Measurements from ENCODE around the gene C15orf62.

Gene C15orf62

DNA sequence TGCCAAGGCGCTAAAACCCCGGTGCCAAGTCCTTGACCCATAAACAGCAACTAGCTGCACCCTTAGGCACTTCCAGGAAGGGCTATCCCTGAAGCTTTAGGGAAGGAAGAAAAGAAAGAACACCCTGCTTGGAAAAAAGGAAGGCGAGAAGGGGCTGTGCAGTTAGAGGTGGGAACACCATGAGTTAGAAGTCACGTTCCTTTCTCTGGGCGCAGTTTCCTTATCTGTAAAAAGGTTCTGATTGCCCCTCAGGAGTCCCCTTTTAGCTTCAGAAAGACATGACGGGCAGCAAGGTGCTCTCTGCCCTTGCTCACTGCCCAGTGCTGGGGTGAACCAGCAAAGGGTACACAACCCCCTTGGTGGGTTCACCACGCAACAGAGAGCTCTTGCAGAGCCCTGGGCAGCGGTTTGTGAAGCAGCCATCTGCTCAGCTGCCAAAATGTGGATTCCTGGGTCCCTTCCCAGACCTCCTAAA lies 5.1 kb upstream of the C15orf62 start:
- peak; percentile 20 for DNase-seq (ENCODE audit: low read depth)
- peak overlapping the region; percentile 60 for H3K4me3 ChIP-seq (ENCODE audit: low read depth, low read length)
- TF ChIP-seq, protein P1, sequence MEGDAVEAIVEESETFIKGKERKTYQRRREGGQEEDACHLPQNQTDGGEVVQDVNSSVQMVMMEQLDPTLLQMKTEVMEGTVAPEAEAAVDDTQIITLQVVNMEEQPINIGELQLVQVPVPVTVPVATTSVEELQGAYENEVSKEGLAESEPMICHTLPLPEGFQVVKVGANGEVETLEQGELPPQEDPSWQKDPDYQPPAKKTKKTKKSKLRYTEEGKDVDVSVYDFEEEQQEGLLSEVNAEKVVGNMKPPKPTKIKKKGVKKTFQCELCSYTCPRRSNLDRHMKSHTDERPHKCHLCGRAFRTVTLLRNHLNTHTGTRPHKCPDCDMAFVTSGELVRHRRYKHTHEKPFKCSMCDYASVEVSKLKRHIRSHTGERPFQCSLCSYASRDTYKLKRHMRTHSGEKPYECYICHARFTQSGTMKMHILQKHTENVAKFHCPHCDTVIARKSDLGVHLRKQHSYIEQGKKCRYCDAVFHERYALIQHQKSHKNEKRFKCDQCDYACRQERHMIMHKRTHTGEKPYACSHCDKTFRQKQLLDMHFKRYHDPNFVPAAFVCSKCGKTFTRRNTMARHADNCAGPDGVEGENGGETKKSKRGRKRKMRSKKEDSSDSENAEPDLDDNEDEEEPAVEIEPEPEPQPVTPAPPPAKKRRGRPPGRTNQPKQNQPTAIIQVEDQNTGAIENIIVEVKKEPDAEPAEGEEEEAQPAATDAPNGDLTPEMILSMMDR (conservative IDR thresholded peaks at IDR 0.05; ENCODE audit: low read depth, low read length), result no peak

DNA sequence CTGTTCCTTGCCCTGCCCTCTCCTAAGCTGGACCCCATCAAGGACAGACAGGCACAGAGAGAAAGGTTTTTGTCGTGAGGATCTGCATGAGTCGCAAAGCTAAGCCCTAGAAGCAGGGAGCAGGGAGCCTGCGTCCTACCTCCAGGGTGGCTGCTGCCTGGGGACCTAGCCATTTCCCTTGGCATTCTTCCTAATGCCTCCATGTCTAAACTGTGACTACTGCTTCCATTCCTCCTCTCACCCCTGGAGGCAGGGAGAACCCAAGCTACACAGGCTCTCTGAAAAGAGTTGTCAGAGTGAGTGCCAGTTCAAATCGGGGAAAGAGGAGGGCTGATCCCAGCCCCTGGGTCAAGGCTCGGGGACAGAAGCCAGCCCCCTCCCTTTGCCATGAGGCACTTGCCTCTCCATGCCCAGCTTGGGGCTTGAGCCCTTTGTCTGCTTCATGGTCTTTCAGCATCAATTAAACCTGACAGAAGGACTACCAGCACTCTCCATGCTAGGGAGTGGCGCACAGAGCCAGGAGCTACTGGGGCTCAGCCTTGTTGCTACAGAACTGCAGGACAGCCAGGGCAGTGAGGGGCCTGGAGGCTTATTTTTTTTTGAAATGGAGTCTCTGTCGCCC lies 3.5 kb upstream of the C15orf62 start:
- TF ChIP-seq, protein P1 (conservative IDR thresholded peaks at IDR 0.05; ENCODE audit: low read depth, low read length), result no peak
- H3K4me3 ChIP-seq (ENCODE audit: low read depth, low read length), result no peak overlapping the region
- DNase-seq (ENCODE audit: low read depth), result no peak

DNA sequence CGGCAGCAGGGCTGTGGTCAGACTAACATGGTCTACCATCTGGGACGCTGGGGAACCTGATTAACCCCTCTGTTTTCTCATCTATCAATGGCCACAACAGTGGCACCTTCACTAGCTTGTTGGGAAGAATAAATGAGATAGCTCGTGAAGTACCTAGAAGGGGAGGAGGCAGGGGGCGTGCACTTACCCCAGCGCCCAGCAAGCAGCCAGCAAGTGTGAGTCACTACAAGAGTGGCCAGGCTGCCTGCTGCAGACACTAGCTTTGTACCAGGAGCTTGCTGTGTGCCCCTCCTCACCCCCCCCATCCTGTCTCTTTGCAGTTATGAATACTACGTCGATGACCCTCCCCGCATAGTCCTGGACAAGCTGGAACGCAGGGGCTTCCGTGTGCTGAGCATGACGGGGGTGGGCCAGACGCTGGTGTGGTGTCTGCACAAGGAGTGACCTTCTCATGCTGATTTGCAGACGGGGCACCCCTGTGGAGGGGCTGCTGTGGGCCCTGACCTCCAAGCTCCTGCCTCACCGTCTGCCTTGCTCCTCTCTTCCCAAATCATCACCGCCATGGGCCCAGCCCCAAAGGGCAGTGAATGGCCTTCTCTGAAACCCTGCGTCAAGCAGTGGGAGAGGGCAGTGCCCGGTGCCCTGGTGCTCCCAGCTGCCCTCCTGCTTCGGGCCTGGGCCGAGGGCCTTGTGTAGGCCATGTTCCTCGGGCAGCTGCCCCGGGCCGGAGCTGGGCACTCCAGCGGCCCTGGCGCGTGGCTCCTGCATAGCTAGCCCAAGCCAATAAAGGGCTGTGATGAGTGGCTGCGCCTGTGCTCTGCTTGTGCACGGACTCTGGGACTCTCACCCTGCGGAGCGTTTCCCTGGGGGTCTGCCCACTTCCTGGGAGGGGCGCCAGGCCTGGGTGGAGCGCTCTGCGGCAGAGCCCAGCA lies 2.6 kb upstream of the C15orf62 start:
- TF ChIP-seq, protein P1 (conservative IDR thresholded peaks at IDR 0.05; ENCODE audit: low read depth, low read length), result no peak
- peak; percentile 74 for DNase-seq (ENCODE audit: low read depth)
- no peak overlapping the region for H3K4me3 ChIP-seq (ENCODE audit: low read depth, low read length)

DNA sequence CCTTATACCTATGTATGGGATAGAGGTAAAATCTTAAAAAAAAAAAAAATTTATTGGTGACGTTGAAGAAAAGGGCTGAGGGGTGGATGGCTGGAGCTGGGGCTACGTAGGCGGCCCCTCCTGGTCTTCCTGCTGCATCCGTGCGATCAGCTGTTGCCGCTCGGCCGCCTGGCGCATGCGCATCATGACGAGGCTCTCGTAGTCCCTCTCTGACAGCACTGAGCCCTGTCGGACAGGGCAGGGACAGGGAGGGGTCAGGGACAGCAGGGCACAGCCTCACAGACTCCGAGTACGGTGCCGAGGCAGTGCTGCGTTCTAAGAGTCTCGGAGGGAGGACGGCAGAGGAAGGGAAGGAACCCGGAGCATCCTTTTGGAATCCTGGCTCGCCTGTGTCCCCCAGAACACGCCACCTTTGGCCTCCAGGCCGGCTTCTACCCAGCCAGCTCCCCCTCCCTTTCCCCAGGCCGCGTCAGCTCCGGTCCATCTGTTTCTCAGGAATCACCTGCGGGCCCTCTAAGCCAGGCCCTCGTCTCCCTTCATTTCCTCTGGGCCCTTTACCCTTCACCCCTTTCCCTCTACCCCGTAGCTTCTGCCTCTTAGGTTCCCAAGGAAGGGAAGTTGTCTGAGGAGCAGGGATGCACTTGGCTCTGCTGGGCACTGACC lies 1.8 kb upstream of the C15orf62 start:
- TF ChIP-seq, protein P1 (conservative IDR thresholded peaks at IDR 0.05; ENCODE audit: low read depth, low read length), result no peak
- no peak for DNase-seq (ENCODE audit: low read depth)
- no peak overlapping the region for H3K4me3 ChIP-seq (ENCODE audit: low read depth, low read length)

DNA sequence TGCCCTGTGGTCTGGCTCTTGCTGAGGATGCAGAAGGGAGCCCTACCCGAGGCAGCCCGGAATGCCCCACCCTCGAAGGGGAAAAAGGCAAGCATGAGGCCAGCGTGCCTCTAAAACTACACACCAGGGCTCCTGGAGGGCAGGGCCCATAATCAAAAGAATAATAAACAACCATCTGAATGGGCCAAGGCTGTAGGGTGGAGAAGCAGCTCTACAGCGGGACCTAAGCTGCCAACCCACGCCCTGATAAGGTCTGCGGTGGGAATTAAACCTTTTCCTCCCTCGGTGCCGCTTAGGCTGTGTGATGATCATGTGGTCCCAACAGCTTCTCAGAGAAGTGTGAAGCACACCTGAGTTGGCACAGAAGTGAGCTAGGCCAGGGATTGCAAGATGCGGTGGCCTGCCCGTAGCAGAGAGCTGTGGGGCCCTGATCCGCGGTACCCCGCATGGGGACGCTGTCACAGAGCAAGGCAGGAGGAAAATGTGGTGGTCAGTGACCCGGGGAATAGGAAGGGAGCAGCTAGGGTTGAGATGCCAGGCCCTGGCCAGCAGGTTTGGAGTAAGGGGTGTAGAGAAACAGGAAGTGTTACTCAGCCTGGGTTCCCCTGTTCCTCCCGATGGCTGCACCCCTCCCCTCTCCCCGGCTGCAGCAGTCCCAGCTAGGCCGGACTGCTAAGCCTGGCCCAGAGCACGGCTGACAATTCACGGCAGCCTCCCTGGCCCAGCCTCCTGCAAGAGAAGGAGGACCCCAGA lies 1.1 kb upstream of the C15orf62 start:
- TF ChIP-seq, protein P1 (conservative IDR thresholded peaks at IDR 0.05; ENCODE audit: low read depth, low read length), result no peak
- H3K4me3 ChIP-seq (ENCODE audit: low read depth, low read length), result no peak overlapping the region
- DNase-seq (ENCODE audit: low read depth), result no peak

DNA sequence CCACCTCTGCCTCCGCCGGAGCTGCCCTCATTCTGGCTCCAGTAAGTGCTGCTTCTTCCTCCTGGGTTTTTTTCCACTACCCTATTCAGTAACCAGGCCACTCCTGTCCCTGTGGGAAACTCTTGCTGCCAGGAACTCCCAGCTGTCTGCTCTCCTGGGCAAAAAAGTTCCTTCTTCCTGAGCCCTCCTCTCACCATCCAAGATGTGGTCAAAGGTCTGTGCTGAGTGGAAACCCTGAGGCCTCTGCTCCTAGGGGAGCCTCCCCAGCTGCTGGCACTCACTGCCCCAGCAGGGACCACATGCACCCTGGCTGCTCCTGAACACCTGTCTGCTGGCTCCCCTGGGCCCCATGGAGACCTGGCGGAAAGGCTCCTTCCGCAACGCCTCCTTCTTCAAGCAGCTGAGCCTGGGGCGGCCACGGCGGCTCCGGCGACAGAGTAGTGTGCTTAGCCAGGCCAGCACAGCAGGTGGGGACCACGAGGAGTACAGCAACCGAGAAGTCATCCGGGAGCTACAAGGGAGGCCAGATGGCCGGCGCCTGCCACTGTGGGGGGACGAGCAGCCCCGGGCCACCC lies 454 bp downstream of the C15orf62 start:
- TF ChIP-seq, protein P1 (conservative IDR thresholded peaks at IDR 0.05; ENCODE audit: low read depth, low read length), result no peak
- H3K4me3 ChIP-seq (ENCODE audit: low read depth, low read length), result no peak overlapping the region
- DNase-seq (ENCODE audit: low read depth), result peak; percentile 20
